ENCODE measurements around the gene GEN1.

Gene GEN1

GRCh38 chr2:17795309-17795708 lies 41.4 kb downstream of the GEN1 start:
- DNase-seq (ENCODE audit: low read depth) = no peak

DNA sequence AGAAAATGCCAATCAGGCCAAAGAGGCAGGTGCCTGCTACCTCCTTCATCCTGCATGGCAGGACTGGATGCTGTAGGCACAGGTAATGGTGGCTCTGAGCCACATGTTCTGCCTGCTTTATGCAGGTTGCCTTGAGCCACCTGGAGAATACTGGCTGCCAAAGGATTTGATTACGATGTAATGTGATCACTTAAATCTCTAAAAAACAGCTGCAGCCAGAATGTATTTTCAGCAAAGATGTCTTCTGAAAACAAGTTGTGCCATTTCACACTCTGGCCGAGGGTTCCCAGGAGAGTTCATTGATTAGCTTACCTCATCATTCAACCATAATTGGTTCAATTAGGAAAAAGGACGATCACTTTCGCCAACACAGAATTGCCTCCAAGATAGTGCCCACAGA lies 44.4 kb downstream of the GEN1 start:
- no peak for DNase-seq (ENCODE audit: low read depth)

DNA sequence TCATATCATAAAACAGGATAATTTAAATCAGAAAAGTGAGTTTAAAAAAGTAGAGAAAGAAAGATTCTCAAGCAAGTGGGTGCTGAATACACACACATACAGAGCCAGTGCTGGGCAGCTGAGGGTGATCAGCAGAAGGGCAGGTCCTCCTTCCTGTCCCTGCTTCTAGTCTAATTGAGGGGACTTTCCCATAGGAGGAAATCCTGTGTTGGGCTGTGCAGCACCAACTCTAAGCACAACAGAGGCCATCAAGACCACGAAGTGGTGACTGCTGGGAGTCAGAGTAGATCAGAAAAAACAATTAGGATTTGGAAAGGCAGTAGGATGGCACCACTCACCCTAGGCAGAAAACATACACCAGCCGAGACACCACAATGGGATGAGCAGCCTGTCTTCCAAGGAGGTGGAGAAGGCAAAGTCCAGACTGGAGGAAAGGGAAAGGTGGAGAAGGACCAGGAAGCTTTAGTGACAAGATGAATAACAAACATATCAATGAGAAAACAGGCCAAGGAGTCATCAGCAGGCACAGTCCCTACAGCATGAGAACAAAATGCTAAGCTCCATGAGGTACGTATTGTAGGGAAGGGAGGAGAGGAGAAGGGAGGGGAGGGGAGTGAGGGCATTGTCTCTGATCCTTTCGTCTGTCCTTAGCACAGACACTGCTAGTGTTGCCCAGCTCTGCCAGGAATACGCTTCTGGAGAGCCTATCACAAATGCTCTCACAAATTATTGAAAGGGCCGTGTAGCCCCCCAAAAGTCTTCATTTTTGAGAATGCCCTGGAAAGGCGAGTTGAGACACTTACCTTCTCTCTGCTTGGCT lies 45.6 kb downstream of the GEN1 start:
- no peak for DNase-seq (ENCODE audit: low read depth)

DNA sequence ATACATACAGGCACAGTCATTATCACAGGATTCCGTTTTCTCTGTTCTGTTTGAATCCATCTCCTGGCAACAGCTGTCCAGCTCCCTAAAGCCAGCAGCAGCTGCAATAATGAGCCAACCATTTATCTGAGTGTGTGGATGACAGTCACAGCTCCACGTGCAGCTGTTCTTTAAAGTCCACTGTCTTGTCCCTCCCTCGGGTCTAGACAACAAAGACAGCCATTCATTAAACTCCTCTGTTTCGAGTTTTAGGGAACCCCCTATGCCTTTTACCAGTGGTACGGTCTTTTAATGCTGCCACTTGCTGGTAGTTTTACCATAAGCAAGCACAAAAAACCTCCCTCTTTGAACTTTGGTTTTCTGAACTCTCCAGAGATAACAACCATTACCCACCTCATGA lies 46.3 kb downstream of the GEN1 start:
- no peak for DNase-seq (ENCODE audit: low read depth)

DNA sequence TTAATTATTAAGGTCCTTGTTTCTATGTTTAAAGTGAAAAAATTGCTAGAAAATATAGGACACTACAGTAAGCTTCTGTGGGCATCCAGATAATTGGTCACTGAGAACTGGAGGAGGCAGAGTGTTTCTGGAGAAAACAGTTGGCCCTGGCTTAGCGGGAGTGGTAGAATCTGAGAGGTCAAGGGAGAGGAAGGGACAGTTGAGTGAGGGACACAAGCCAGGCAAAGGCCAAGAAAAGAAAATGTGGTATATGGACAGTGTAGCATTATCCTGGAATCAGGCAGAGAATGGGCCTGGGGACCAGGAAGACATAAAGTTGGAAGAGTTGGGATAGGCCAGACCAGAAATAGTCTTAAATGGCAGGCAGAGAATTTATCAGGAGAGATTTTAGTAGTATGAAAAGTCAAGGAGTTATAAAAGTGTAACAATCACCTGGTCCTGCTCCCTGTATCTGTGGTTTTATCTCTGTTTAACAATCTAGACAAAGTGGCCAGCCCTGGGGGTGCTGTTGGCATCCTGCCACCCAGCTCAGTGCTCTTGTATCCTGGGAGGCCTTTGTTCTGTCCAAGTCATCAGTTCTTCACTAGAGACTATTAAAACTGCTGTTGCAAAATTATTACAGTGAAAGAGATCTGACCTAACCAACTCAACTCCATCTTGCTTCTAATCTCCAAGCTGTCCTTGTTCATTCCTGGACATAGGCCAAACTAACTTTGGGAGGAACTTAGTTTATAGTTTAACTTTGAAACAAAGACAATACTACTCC lies 46.9 kb downstream of the GEN1 start:
- no peak for DNase-seq (ENCODE audit: low read depth)

- no peak for DNase-seq (ENCODE audit: low read depth)
Observed at GRCh38 chr2:17803497-17803896, 49.6 kb downstream of the GEN1 start.

GRCh38 chr2:17804358-17804757 lies 50.4 kb downstream of the GEN1 start:
- no peak for DNase-seq (ENCODE audit: low read depth)

DNA sequence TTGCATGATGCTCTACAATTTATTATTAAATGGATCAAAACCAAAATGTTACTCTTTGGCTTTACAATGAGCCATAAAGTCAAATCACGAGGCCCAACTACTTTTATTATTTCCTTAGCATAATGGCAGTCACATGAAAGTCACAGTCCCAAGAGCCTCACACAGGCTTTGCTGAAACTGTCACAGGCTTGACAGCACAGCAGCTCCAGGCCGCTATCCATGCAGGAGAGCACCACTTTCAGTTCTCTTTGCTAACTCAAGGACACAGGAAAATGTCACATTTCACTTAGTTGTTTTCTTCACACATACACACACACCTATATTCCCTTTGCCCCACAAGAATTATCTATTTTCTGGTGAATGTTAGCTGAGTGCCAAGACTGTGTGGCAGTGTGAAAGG lies 51.2 kb downstream of the GEN1 start:
- DNase-seq (ENCODE audit: low read depth) = no peak

- no peak for DNase-seq (ENCODE audit: low read depth)
Observed at GRCh38 chr2:17805717-17806363, 51.9 kb downstream of the GEN1 start.

DNA sequence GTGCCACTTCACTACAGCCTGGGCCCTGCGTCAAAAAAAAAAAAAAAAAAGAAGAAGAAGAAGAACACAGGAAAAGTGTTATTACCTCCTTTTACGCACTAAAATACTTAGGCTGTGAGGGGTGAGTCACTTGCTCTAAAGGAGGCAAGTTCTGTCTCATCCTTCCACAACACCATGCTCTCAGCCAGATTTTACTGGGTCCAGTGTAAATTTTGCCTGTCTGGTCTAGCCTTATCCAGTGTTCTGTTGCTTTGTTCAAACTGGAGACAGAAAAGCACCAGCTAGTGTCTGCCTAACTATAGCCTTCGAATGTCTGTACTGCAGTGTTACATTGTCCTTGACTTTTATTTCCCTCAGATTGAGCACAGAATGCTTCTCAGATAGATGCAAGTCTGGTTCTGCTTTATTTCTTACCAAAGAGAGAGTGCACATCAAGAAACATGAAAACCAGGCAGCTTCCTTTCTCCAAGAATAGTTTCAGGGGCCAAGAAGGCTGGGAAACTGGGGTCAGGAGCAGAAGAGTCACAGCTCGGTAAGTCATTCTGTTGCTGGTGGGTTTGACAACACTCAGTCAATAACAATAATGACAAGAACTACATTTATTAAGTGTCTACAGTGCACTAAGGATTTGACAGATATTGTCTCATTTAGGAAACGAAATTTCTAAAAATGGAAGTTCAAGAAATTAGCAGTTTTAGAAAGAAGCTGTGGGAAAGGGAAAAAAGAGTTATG lies 59.2 kb downstream of the GEN1 start:
- DNase-seq (ENCODE audit: low read depth) = no peak

DNA sequence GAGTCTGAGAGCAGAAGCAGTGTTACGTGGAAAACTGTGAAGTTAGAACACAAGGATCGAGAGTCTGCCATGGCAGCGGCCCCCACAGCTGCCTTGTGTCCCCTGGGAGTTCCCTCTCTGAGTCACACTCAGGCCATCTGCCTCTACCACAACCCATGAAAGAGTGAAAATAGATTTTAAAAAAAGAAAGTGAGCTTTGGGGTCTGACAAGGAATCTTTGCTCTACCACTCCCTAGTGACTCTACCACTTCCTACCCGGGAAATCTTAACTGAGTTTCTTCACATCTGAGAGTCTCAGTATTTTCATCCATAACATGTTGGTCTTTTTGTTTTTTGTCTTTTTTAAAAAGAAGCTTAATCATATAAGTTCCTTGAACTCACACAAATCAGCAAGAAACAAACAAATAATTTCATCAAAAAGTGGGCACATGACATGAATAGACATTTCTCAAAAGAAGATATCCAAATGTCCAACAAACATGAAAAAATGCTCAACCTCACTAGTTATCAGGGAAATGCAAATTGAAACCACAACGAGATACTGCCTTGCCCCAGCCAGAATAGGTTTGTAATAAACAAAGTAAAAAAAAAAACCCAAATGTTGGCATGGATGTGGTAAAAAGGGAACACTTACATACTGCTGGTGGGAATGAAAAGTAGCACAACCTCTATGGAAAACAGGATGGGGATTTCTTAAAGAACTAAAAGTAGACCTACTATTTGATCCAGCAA lies 60.0 kb downstream of the GEN1 start:
- no peak for DNase-seq (ENCODE audit: low read depth)

GRCh38 chr2:17814601-17815000 lies 60.7 kb downstream of the GEN1 start:
- no peak for DNase-seq (ENCODE audit: low read depth)

GRCh38 chr2:17815468-17816184 lies 61.7 kb downstream of the GEN1 start:
- no peak for DNase-seq (ENCODE audit: low read depth)

DNA sequence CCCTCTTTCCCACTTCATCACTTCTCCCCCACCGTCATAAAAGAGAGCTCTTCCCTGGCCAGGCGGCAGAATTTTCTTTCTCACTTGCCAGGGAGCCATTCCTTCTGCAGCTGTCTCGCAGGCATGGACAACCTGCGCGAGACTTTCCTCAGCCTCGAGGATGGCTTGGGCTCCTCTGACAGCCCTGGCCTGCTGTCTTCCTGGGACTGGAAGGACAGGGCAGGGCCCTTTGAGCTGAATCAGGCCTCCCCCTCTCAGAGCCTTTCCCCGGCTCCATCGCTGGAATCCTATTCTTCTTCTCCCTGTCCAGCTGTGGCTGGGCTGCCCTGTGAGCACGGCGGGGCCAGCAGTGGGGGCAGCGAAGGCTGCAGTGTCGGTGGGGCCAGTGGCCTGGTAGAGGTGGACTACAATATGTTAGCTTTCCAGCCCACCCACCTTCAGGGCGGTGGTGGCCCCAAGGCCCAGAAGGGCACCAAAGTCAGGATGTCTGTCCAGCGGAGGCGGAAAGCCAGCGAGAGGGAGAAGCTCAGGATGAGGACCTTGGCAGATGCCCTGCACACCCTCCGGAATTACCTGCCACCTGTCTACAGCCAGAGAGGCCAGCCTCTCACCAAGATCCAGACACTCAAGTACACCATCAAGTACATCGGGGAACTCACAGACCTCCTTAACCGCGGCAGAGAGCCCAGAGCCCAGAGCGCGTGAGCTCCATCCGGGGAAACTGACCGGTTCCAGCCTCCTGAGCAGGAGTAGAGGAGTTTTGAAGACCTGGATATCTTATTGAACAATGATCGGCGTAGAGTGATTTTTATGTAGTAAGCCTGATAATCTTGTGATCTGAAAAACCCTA lies 62.7 kb downstream of the GEN1 start, which contains the start of gene MSGN1:
TSS of gene MSGN1 (plus strand) at position 65 of the 850 bp plus-strand sequence. CDS start at position 124, 59 bp downstream.
- DNase-seq (ENCODE audit: low read depth) = no peak

DNA sequence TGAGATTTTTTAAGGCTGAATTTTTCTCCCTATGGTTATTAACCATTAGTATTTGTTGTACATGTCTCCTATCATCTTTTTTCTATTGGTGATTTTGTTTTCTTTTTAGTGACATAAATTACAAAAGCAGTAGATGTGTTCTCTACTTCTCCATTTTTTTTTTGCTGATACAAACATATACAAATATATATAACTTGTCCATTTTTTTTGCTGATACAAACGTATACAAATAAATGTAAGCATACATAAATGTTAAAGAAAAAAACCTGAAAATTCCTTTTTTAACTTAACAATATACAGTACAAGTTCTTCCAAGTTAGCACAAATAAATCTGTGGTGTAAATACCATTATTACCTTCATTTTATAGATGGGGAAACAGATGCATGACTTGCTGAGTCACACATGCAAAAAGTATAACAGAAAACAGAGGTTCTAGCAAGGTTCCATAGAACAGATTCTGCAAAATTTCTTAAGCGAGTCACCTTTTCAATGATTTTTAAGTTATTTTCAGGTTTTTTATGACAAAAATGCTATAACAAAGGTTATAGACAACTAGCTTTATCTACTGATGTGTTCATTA lies 64.4 kb downstream of the GEN1 start:
- DNase-seq (ENCODE audit: low read depth) = no peak

DNA sequence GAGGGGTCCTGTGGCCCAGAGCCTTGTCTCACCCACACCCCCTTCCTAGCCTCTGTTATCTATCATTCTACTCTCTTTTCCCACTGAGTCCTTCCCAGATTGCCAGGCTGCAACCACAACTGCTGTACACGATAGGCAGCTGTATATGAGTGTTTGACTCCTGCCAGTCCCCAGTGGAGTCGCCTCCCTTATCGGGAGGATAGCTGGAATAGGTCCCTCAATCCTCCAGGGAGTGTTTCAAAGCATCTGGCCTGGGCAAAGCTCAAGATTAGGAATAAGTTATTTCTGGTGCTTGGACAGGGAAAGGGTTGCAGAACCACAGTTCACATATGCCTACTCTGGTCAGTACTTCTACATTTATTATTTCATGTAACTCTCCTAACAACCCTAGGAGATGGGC lies 67.1 kb downstream of the GEN1 start:
- DNase-seq (ENCODE audit: low read depth) = no peak

GRCh38 chr2:17821535-17822444 lies 67.9 kb downstream of the GEN1 start:
- no peak for DNase-seq (ENCODE audit: low read depth)

DNA sequence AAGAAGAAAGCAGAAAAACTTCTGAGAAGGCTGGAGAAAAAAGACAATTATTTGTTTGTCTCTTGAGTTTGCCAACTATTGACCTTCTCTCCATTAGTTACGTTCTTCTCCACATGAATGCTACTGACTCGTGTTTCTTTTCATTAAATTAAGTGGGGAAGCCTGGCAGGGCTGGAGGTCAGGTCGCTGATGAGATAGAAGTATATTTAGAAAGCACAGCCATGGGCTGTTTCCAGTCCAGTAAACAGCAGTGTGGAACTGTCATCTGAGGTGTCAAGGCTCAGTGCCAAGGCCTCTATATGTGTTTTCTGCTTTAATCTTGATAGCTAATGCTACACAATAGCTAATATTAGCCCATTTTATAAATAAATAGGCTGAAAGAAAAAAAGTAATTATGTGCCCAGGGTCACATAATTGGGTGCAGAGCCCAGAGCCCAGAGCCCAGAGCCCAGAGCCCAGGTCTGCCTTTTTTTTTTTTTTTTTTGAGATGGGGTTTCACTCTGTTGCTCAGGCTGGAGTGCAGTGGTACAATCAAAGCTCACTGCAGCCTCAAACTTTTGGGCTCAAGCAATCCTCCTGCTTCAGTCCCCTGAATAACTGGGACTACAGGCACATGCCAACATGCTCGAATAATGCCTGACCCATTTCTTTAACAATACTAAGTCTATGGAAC lies 68.6 kb downstream of the GEN1 start:
- no peak for DNase-seq (ENCODE audit: low read depth)

Data from T follicular helper cell (primary cell).